ENCODE results near the gene SUGCT.

The SUGCT gene

GRCh38 chr7:40876601-40877000 is 741.8 kb downstream of the SUGCT start:
- H3K9me3 ChIP-seq (ENCODE audit: control insufficient read depth, low read length), result no peaks in the 10 kb centered on the region

GRCh38 chr7:40879941-40880543 is 745.2 kb downstream of the SUGCT start:
- H3K9me3 ChIP-seq (ENCODE audit: control insufficient read depth, low read length), result no peaks in the 10 kb centered on the region
- H3K4me3 ChIP-seq (ENCODE audit: low read depth, low read length), result no peak overlapping the region

More at GRCh38 chr7:40876601-40877000, 741.8 kb downstream of the SUGCT start:
- TF ChIP-seq CTCF (IDR thresholded peaks at IDR 0.05), result no peak
- Histone ChIP-seq H3K4me1 (no peaks in the 10 kb centered on the region), H2AFZ (no peak overlapping the region), H3K4me2 (ENCODE audit: low read length) (no peak overlapping the region), H3K36me3 (ENCODE audit: control insufficient read depth, insufficient read depth, low read length) (no peaks in the 10 kb centered on the region), H3K9ac (no peak overlapping the region), H3K27ac (no peak overlapping the region), H3K4me3 (ENCODE audit: low read depth, low read length) (no peak overlapping the region), H3K79me2 (no peaks in the 10 kb centered on the region), H3K27me3 (ENCODE audit: control insufficient read depth, insufficient read depth, low read length) (no peaks in the 10 kb centered on the region)

GRCh38 chr7:40880581-40880980 is 745.8 kb downstream of the SUGCT start:
- H3K4me3 ChIP-seq (ENCODE audit: low read depth, low read length), result no peak overlapping the region
- no peaks in the 10 kb centered on the region for H3K9me3 ChIP-seq (ENCODE audit: control insufficient read depth, low read length)

More at GRCh38 chr7:40879941-40880543, 745.2 kb downstream of the SUGCT start:
- Histone ChIP-seq H3K27me3 (ENCODE audit: control insufficient read depth, insufficient read depth, low read length) (no peaks in the 10 kb centered on the region), H2AFZ (no peak overlapping the region), H3K27ac (no peak overlapping the region), H3K4me1 (no peaks in the 10 kb centered on the region), H3K4me2 (ENCODE audit: low read length) (no peak overlapping the region), H3K9ac (no peak overlapping the region), H3K36me3 (ENCODE audit: control insufficient read depth, insufficient read depth, low read length) (no peaks in the 10 kb centered on the region), H3K79me2 (no peaks in the 10 kb centered on the region)
- no peak for TF ChIP-seq CTCF (IDR thresholded peaks at IDR 0.05)

GRCh38 chr7:40881405-40881926 is 746.7 kb downstream of the SUGCT start:
- Histone ChIP-seq H3K9ac (no peak overlapping the region), H3K27me3 (ENCODE audit: control insufficient read depth, insufficient read depth, low read length) (no peaks in the 10 kb centered on the region), H3K79me2 (no peaks in the 10 kb centered on the region), H3K36me3 (ENCODE audit: control insufficient read depth, insufficient read depth, low read length) (no peaks in the 10 kb centered on the region), H3K4me1 (no peaks in the 10 kb centered on the region), H2AFZ (no peak overlapping the region), H3K27ac (no peak overlapping the region), H3K9me3 (ENCODE audit: control insufficient read depth, low read length) (no peaks in the 10 kb centered on the region), H3K4me2 (ENCODE audit: low read length) (no peak overlapping the region), H3K4me3 (ENCODE audit: low read depth, low read length) (no peak overlapping the region)
- no peak for TF ChIP-seq CTCF (IDR thresholded peaks at IDR 0.05)

More at GRCh38 chr7:40880581-40880980, 745.8 kb downstream of the SUGCT start:
- no peaks in the 10 kb centered on the region for H3K79me2 ChIP-seq
- no peak for TF ChIP-seq CTCF (IDR thresholded peaks at IDR 0.05)
- no peaks in the 10 kb centered on the region for H3K27me3 ChIP-seq (ENCODE audit: control insufficient read depth, insufficient read depth, low read length)
- H3K36me3 ChIP-seq (ENCODE audit: control insufficient read depth, insufficient read depth, low read length), result no peaks in the 10 kb centered on the region
- H2AFZ ChIP-seq, result no peak overlapping the region
- H3K4me2 ChIP-seq (ENCODE audit: low read length), result no peak overlapping the region
- H3K4me1 ChIP-seq, result no peaks in the 10 kb centered on the region
- H3K9ac ChIP-seq, result no peak overlapping the region
- no peak overlapping the region for H3K27ac ChIP-seq

Measured in parathyroid adenoma (tissue), 2 donors.